ENCODE results near the gene PDILT. TPM values are rescaled to one million over a fixed set of nuclear protein-coding genes. Genes with fewer than 3 reads are reported as not detected.
A peak's percentile ranks its signal among the peaks of the same experiment; 100 is the strongest.

The PDILT gene
- total RNA-seq, 6 experiments from 2014 or later = not detected

DNA sequence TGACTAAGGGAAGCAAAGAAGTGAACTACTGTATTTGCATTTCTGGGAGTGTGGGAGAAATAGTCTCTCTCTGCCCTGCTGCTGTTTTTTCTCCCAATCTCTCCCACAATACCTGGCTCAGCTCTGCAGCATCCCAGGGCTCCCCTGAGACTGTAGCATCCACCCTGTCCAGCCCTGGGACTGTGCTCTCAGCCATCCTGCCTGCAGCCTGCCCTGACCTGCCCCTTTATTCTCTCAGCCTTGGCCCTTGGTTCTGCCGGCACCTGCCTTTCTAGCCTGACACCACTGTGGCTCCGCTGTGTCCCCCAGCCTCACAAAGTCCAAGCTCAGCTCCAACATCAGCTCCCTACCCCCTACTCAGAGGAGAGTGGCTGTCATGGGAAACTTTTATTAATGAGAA is 1.9 kb downstream of the PDILT start:
- WGBS (ENCODE audit: insufficient coverage, low coverage, low lambda C conversion rate, missing lambda C conversion rate) = 100% methylated on average over 2 of the region's 2 CpGs
- ATAC-seq = peak in 2 of 4 donors; percentile 10 to 17

GRCh38 chr16:20401475-20402016 is 3.0 kb downstream of the PDILT start:
- H3K4me1 ChIP-seq = peaks cover 0 to 8% (median 0%) of the 10 kb centered on the region in 4 donors
- H3K36me3 ChIP-seq = no peaks in the 10 kb centered on the region
- H3K9me3 ChIP-seq = no peaks in the 10 kb centered on the region
- DNase-seq = no peak
- no peak for ATAC-seq
- 92% methylated on average over 3 of the region's 8 CpGs for WGBS (ENCODE audit: insufficient coverage, low coverage, low lambda C conversion rate, missing lambda C conversion rate)
- H3K27me3 ChIP-seq = no peaks in the 10 kb centered on the region
- no peak overlapping the region for H3K4me3 ChIP-seq
- TF ChIP-seq POLR2A (IDR thresholded peaks at IDR 0.05) = no peak
- TF ChIP-seq, protein P1, sequence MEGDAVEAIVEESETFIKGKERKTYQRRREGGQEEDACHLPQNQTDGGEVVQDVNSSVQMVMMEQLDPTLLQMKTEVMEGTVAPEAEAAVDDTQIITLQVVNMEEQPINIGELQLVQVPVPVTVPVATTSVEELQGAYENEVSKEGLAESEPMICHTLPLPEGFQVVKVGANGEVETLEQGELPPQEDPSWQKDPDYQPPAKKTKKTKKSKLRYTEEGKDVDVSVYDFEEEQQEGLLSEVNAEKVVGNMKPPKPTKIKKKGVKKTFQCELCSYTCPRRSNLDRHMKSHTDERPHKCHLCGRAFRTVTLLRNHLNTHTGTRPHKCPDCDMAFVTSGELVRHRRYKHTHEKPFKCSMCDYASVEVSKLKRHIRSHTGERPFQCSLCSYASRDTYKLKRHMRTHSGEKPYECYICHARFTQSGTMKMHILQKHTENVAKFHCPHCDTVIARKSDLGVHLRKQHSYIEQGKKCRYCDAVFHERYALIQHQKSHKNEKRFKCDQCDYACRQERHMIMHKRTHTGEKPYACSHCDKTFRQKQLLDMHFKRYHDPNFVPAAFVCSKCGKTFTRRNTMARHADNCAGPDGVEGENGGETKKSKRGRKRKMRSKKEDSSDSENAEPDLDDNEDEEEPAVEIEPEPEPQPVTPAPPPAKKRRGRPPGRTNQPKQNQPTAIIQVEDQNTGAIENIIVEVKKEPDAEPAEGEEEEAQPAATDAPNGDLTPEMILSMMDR (IDR thresholded peaks at IDR 0.05) = no peak
- intact Hi-C loops (cut with DNase I) = no loop called here
- H3K27ac ChIP-seq = no peak overlapping the region

More for the DNA sequence above, 1.9 kb downstream of the PDILT start:
- no peaks in the 10 kb centered on the region for H3K36me3 ChIP-seq
- TF ChIP-seq, protein P1 (IDR thresholded peaks at IDR 0.05) = no peak
- no peak for TF ChIP-seq POLR2A (IDR thresholded peaks at IDR 0.05)
- no peaks in the 10 kb centered on the region for H3K27me3 ChIP-seq
- intact Hi-C loops (cut with DNase I) = no loop called here
- peaks cover 0 to 2% (median 0%) of the 10 kb centered on the region in 4 donors for H3K4me1 ChIP-seq
- DNase-seq = no peak
- H3K9me3 ChIP-seq = no peaks in the 10 kb centered on the region
- no peak overlapping the region for H3K4me3 ChIP-seq
- no peak overlapping the region for H3K27ac ChIP-seq

GRCh38 chr16:20401066-20401465 is 3.5 kb downstream of the PDILT start:
- no peak for DNase-seq
- Histone ChIP-seq H3K27ac (no peak overlapping the region), H3K9me3 (no peaks in the 10 kb centered on the region), H3K4me1 (peaks cover 0 to 8% (median 0%) of the 10 kb centered on the region in 4 donors), H3K4me3 (no peak overlapping the region), H3K27me3 (no peaks in the 10 kb centered on the region), H3K36me3 (no peaks in the 10 kb centered on the region)
- intact Hi-C loops (cut with DNase I) = no loop called here
- no peak for ATAC-seq
- TF ChIP-seq POLR2A (IDR thresholded peaks at IDR 0.05) = no peak
- TF ChIP-seq, protein P1 (IDR thresholded peaks at IDR 0.05) = no peak
- 58% methylated on average over 2 of the region's 2 CpGs for WGBS (ENCODE audit: insufficient coverage, low coverage, low lambda C conversion rate, missing lambda C conversion rate)

DNA sequence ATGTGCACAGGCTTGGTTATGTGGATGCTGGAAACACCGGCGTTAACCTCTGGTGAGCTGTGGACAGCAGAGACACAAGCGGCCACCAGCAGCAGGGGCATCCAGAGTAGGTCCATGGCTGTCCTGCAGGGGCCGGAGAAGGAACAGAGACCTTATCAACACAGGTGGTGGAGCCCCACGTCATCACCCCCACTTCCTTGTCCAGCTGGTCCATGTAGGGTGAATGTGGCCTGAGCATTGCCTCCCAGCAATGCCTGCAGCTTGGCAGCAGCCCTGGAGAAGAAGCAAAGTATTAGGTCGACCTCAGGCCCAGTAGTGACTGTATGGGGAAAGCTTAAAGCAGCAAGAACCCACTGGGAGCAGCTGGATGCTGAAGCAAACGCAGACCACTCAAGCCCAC is 5.4 kb downstream of the PDILT start:
- Histone ChIP-seq H3K27me3 (no peaks in the 10 kb centered on the region), H3K4me1 (peaks cover 0 to 15% (median 2%) of the 10 kb centered on the region in 4 donors), H3K9me3 (no peaks in the 10 kb centered on the region), H3K36me3 (no peaks in the 10 kb centered on the region), H3K4me3 (no peak overlapping the region), H3K27ac (no peak overlapping the region)
- TF ChIP-seq, protein P1 (IDR thresholded peaks at IDR 0.05) = no peak
- TF ChIP-seq POLR2A (IDR thresholded peaks at IDR 0.05) = no peak
- DNase-seq = no peak
- ATAC-seq = no peak
- 63% methylated on average over 5 of the region's 7 CpGs for WGBS (ENCODE audit: insufficient coverage, low coverage, low lambda C conversion rate, missing lambda C conversion rate)
- intact Hi-C loops (cut with DNase I) = no loop called here
